ENCODE data around the gene PBXIP1. TPM values are rescaled to one million over a fixed set of nuclear protein-coding genes. Genes with fewer than 3 reads are reported as not detected.

The PBXIP1 gene
- total and polyA plus RNA-seq, 5 donors: 82.9 to 104 (median 88.4) TPM

DNA sequence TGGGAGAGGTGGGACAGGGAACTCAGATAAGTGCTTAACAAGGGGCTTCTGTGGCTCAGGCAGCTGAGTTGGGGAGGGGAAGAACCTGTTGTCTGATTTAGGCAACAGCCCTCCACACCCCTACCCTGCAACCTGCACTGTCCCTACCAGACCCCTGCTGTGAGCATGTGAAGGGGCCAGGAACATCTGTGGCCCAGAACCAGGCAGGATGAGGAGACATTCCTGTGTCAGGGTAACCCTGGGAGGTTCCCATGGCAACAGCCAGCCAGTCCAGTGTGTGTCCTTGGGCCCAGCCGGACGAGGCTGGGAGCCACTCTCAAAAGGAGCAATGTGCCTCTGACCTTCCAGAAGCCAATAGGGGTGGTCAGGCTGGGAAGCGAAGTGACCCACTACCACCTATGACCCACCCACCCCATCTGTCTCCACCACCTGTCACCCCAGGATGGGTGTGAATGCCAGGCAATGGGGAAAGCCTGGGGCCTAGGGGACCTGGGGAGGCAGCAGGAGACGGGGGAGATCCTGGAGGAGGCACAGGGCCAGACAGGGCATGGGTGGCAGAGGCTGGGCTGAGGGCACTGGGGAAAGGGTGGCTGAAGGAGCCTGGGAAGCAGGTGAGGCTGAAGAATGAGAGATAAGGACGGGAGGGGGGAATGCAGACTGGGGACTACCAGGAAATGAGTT is 14.4 kb downstream of the PBXIP1 start:
- Histone ChIP-seq H3K4me3 (ENCODE audit: low read length) (no peak overlapping the region), H3K27me3 (ENCODE audit: control insufficient read depth, insufficient read depth) (no peaks in the 10 kb centered on the region), H3K4me1 (ENCODE audit: control insufficient read depth, insufficient read depth, low read length) (peaks cover 9% of the 10 kb centered on the region), H3K27ac (ENCODE audit: low read length) (no peak overlapping the region), H3K9me3 (ENCODE audit: control insufficient read depth, low read length) (no peaks in the 10 kb centered on the region)
- DNase-seq: no peak
- ATAC-seq: no peak
- intact Hi-C loops (cut with DNase I): no loop called here
- WGBS: 63% methylated on average over 5 of the region's 5 CpGs

GRCh38 chr1:154940651-154941194 is 15.2 kb downstream of the PBXIP1 start:
- no peak overlapping the region for H3K27ac ChIP-seq (ENCODE audit: low read length)
- no peaks in the 10 kb centered on the region for H3K9me3 ChIP-seq (ENCODE audit: control insufficient read depth, low read length)
- no peak for ATAC-seq
- H3K4me3 ChIP-seq (ENCODE audit: low read length): no peak overlapping the region
- no peaks in the 10 kb centered on the region for H3K27me3 ChIP-seq (ENCODE audit: control insufficient read depth, insufficient read depth)
- no peak for DNase-seq
- intact Hi-C loops (cut with DNase I): no loop called here
- H3K4me1 ChIP-seq (ENCODE audit: control insufficient read depth, insufficient read depth, low read length): peaks cover 10% of the 10 kb centered on the region
- 75% methylated on average over 8 of the region's 8 CpGs for WGBS

- intact Hi-C loops (cut with DNase I): no loop called here
- Histone ChIP-seq H3K4me1 (ENCODE audit: control insufficient read depth, insufficient read depth, low read length) (peaks cover 12% of the 10 kb centered on the region), H3K4me3 (ENCODE audit: low read length) (no peak overlapping the region), H3K27me3 (ENCODE audit: control insufficient read depth, insufficient read depth) (no peaks in the 10 kb centered on the region), H3K27ac (ENCODE audit: low read length) (no peak overlapping the region), H3K9me3 (ENCODE audit: control insufficient read depth, low read length) (no peaks in the 10 kb centered on the region)
- ATAC-seq: no peak
- WGBS: 83% methylated on average over 1 of the region's 1 CpG
- DNase-seq: no peak
Measured at GRCh38 chr1:154940213-154940560, 15.7 kb downstream of the PBXIP1 start.

DNA sequence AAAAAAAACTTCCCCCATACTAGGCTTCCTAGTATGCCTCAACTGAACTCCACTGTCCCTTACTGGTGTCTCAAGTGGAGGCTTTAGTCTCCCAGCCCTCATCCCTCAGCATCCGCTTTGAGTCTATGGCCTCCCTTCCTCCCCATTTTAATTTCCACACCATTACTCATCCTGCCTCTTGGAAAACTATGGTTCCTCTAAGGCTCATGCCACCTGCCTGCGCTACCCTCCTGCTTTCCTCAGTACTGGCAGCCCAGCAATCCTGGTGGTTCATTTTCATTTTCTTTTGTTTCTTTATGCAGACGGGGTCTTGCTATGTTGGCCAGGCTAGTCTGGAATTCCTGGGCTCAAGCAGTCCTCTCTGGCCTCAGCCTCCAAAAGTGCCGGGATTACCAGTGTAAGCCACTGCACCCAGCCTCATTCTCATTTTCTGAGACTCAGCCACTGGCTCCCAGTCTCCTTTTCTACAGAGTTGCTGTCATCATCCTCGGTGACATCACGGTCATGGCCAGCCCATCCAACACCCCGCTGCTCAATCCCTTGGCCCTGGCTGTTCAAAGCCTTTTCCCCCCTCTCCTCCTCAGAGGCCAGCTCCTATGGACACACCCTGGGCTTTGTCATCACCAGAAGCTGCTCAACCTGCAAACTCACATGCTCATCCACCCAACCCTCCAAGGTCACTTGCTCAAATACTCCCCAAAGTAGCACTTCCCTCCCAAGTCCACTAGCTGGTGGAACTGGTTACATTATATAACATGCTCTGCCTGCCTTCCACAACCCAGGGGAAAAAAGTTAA is 17.1 kb downstream of the PBXIP1 start:
- H3K4me3 ChIP-seq (ENCODE audit: low read length): no peak overlapping the region
- no peaks in the 10 kb centered on the region for H3K9me3 ChIP-seq (ENCODE audit: control insufficient read depth, low read length)
- WGBS: 93% methylated on average over 7 of the region's 7 CpGs
- peak overlapping the region; percentile 31 for H3K27ac ChIP-seq (ENCODE audit: low read length)
- ATAC-seq (no peak), DNase-seq (no peak)
- intact Hi-C loops (cut with DNase I): no loop called here
- H3K4me1 ChIP-seq (ENCODE audit: control insufficient read depth, insufficient read depth, low read length): peaks cover 9% of the 10 kb centered on the region
- no peaks in the 10 kb centered on the region for H3K27me3 ChIP-seq (ENCODE audit: control insufficient read depth, insufficient read depth)

GRCh38 chr1:154937988-154938386 is 17.9 kb downstream of the PBXIP1 start:
- H3K4me1 ChIP-seq (ENCODE audit: control insufficient read depth, insufficient read depth, low read length): peaks cover 9% of the 10 kb centered on the region
- intact Hi-C loops (cut with DNase I): no loop called here

GRCh38 chr1:154937085-154937987 is 18.6 kb downstream of the PBXIP1 start:
- peak; percentile 93 to 96 (median 96) for DNase-seq
- ATAC-seq: peak; percentile 91
- under 1% methylated on average over 36 of the region's 36 CpGs for WGBS
- Histone ChIP-seq H3K4me1 (ENCODE audit: control insufficient read depth, insufficient read depth, low read length) (peaks cover 9% of the 10 kb centered on the region), H3K27ac (ENCODE audit: low read length) (peak overlapping the region; percentile 86), H3K9me3 (ENCODE audit: control insufficient read depth, low read length) (no peaks in the 10 kb centered on the region), H3K4me3 (ENCODE audit: low read length) (peak overlapping the region; percentile 74), H3K27me3 (ENCODE audit: control insufficient read depth, insufficient read depth) (no peaks in the 10 kb centered on the region)
- intact Hi-C loops (cut with DNase I): no loop called here

More at GRCh38 chr1:154937988-154938386, 17.9 kb downstream of the PBXIP1 start:
- ATAC-seq (no peak), DNase-seq (no peak)
- WGBS: 75% methylated on average over 8 of the region's 8 CpGs
- Histone ChIP-seq H3K27me3 (ENCODE audit: control insufficient read depth, insufficient read depth) (no peaks in the 10 kb centered on the region), H3K9me3 (ENCODE audit: control insufficient read depth, low read length) (no peaks in the 10 kb centered on the region), H3K27ac (ENCODE audit: low read length) (peak overlapping the region; percentile 86), H3K4me3 (ENCODE audit: low read length) (peak overlapping the region; percentile 74)

GRCh38 chr1:154936555-154937084 is 19.3 kb downstream of the PBXIP1 start, which contains the start of gene PMVK:
PMVK (minus strand) TSS chr1:154936719; CDS start chr1:154936685, 34 bp downstream.
- WGBS: under 1% methylated on average over 45 of the region's 45 CpGs
- Histone ChIP-seq H3K9me3 (ENCODE audit: control insufficient read depth, low read length) (no peaks in the 10 kb centered on the region), H3K27ac (ENCODE audit: low read length) (peak within 1 kb of the TSS; percentile 86), H3K27me3 (ENCODE audit: control insufficient read depth, insufficient read depth) (no peaks in the 10 kb centered on the region), H3K4me1 (ENCODE audit: control insufficient read depth, insufficient read depth, low read length) (peaks cover 9% of the 10 kb centered on the region), H3K4me3 (ENCODE audit: low read length) (peak within 1 kb of the TSS; percentile 74)
- intact Hi-C loops (cut with DNase I): no loop called here
- ATAC-seq (peak; percentile 95 to 96), DNase-seq (peak; percentile 96 to 98 (median 97))

DNA sequence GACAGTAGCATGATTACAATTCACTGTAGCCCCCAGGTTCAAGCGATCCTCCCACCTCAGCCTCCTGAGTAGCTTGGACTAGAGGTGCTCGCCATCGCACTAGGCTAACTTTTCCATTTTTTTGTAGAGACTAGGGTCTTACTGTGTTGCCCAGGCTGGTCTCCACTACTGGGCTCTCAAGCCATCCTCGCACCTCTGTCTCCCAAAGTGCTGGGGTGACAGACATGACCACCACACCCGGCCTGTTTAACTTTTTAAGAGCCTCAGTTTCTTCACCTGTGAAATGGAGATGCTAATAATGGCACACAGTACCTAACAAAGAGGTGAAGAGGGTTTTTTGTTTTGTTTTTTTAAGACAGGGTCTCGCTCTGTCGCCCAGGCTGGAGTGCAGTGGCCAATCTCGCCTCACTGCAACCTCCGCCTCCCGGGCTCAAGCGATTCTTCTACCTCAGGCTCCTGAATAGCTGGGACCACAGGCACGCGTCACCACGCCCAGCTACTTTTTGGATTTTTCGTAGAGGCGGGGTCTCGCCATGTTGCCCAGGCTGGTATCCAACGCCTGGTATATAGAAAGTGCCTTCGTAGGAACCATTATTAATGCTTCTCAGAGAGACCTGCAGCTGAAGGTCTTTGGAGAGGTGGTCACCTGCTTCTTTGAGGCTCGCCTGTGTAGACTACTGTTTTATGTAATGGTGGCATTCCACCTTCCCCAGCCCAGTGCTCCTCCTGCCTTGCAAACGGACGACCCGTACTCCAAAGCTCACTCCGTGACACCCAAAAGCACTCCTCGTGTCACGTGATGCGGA is 19.9 kb downstream of the PBXIP1 start:
- ATAC-seq (no peak), DNase-seq (no peak)
- WGBS: 41% methylated on average over 27 of the region's 27 CpGs
- Histone ChIP-seq H3K4me3 (ENCODE audit: low read length) (peak overlapping the region; percentile 40), H3K27me3 (ENCODE audit: control insufficient read depth, insufficient read depth) (no peaks in the 10 kb centered on the region), H3K4me1 (ENCODE audit: control insufficient read depth, insufficient read depth, low read length) (peaks cover 9% of the 10 kb centered on the region), H3K9me3 (ENCODE audit: control insufficient read depth, low read length) (no peaks in the 10 kb centered on the region), H3K27ac (ENCODE audit: low read length) (peak overlapping the region; percentile 86)
- intact Hi-C loops (cut with DNase I): no loop called here

- DNase-seq: no peak
- WGBS: 97% methylated on average over 5 of the region's 5 CpGs
- intact Hi-C loops (cut with DNase I): no loop called here
Measured at GRCh38 chr1:154934358-154934948, 21.4 kb downstream of the PBXIP1 start.

More at GRCh38 chr1:154934358-154934948, 21.4 kb downstream of the PBXIP1 start:
- no peaks in the 10 kb centered on the region for H3K27me3 ChIP-seq (ENCODE audit: control insufficient read depth, insufficient read depth)
- no peak overlapping the region for H3K27ac ChIP-seq (ENCODE audit: low read length)
- no peak overlapping the region for H3K4me3 ChIP-seq (ENCODE audit: low read length)
- H3K4me1 ChIP-seq (ENCODE audit: control insufficient read depth, insufficient read depth, low read length): peaks cover 6% of the 10 kb centered on the region
- no peaks in the 10 kb centered on the region for H3K9me3 ChIP-seq (ENCODE audit: control insufficient read depth, low read length)
- no peak for ATAC-seq
